Ishikawa (cell line): ENCODE results near the gene COL4A2.

Source experiments
- CEBPB ChIP-seq: IDR thresholded peaks from 2 replicates; pipeline ENCODE4 v1.6.1; 2012
- CREB1 ChIP-seq: IDR thresholded peaks from 2 replicates; pipeline ENCODE4 v1.6.1; 2012; ENCODE audit warnings: low read depth
- EGR1 ChIP-seq: IDR thresholded peaks from 2 replicates; pipeline ENCODE4 v1.6.1; 2012
- EP300 ChIP-seq: IDR thresholded peaks from 2 replicates; pipeline ENCODE4 v1.6.1; 2012; ENCODE audit warnings: borderline replicate concordance
- FOXM1 ChIP-seq: IDR thresholded peaks from 2 replicates; pipeline ENCODE4 v1.6.1; 2012; ENCODE audit warnings: low read depth, borderline replicate concordance
- NFIC ChIP-seq: IDR thresholded peaks from 2 replicates; pipeline ENCODE4 v1.6.1; 2012
- RAD21 ChIP-seq: IDR thresholded peaks from 2 replicates; pipeline ENCODE4 v1.6.1; 2012; ENCODE audit warnings: low read depth
- TAF1 ChIP-seq: IDR thresholded peaks from 2 replicates; pipeline ENCODE4 v1.6.1; 2012; ENCODE audit warnings: low read depth, mild to moderate bottlenecking
- TCF12 ChIP-seq: IDR thresholded peaks from 2 replicates; pipeline ENCODE4 v1.6.1; 2012; ENCODE audit warnings: low read depth
- TEAD4 ChIP-seq: IDR thresholded peaks from 2 replicates; pipeline ENCODE4 v1.6.1; 2012
- YY1 ChIP-seq: IDR thresholded peaks from 2 replicates; pipeline ENCODE4 v1.6.1; 2012; ENCODE audit warnings: low read depth
- ZBTB7A ChIP-seq: IDR thresholded peaks from 2 replicates; pipeline ENCODE4 v1.6.1; 2012; ENCODE audit warnings: low read depth
- TF ChIP-seq, protein P1 (sequence below): IDR thresholded peaks from 2 replicates; pipeline ENCODE4 v1.6.1; 2012; ENCODE audit warnings: low read depth, mild to moderate bottlenecking
- TF ChIP-seq, protein P2 (sequence below): IDR thresholded peaks from 2 replicates; pipeline ENCODE4 v1.6.1; 2012
- TF ChIP-seq, protein P3 (sequence below): IDR thresholded peaks from 2 replicates; pipeline ENCODE4 v1.6.1; 2012

Gene COL4A2

DNA sequence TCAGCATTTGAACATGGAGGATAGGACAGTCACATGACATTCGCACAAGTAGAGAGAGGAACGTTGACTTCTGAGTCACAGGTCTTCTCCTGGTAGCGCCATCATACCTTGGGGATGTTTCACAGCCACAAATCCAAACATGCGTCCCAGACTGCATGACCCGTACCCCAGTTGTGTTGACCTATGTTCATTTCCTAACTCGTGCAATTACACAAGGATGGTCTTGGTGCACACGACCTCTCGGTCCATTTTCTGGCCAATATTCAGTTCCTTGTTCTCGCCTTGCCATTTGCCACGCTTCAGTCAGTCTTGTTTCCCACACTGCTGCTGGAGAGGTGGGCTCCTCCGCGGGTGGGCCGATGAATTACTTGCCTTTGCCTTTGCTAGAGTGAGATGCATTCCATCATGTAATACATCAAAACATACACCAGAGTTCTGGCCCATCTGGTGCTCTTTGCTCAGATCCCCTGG lies 87.3 kb downstream of the COL4A2 start:
- no peak for TF ChIP-seq RAD21
- no peak for TF ChIP-seq NFIC
- no peak for TF ChIP-seq TAF1
- TF ChIP-seq FOXM1, result no peak
- TF ChIP-seq, protein P1, sequence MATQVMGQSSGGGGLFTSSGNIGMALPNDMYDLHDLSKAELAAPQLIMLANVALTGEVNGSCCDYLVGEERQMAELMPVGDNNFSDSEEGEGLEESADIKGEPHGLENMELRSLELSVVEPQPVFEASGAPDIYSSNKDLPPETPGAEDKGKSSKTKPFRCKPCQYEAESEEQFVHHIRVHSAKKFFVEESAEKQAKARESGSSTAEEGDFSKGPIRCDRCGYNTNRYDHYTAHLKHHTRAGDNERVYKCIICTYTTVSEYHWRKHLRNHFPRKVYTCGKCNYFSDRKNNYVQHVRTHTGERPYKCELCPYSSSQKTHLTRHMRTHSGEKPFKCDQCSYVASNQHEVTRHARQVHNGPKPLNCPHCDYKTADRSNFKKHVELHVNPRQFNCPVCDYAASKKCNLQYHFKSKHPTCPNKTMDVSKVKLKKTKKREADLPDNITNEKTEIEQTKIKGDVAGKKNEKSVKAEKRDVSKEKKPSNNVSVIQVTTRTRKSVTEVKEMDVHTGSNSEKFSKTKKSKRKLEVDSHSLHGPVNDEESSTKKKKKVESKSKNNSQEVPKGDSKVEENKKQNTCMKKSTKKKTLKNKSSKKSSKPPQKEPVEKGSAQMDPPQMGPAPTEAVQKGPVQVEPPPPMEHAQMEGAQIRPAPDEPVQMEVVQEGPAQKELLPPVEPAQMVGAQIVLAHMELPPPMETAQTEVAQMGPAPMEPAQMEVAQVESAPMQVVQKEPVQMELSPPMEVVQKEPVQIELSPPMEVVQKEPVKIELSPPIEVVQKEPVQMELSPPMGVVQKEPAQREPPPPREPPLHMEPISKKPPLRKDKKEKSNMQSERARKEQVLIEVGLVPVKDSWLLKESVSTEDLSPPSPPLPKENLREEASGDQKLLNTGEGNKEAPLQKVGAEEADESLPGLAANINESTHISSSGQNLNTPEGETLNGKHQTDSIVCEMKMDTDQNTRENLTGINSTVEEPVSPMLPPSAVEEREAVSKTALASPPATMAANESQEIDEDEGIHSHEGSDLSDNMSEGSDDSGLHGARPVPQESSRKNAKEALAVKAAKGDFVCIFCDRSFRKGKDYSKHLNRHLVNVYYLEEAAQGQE, result no peak
- no peak for TF ChIP-seq EGR1
- no peak for TF ChIP-seq ZBTB7A
- TF ChIP-seq, protein P2, sequence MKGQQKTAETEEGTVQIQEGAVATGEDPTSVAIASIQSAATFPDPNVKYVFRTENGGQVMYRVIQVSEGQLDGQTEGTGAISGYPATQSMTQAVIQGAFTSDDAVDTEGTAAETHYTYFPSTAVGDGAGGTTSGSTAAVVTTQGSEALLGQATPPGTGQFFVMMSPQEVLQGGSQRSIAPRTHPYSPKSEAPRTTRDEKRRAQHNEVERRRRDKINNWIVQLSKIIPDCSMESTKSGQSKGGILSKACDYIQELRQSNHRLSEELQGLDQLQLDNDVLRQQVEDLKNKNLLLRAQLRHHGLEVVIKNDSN, result no peak
- TF ChIP-seq TCF12, result no peak
- TF ChIP-seq EP300, result no peak
- no peak for TF ChIP-seq TEAD4
- TF ChIP-seq, protein P3, sequence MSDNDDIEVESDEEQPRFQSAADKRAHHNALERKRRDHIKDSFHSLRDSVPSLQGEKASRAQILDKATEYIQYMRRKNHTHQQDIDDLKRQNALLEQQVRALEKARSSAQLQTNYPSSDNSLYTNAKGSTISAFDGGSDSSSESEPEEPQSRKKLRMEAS, result no peak
- TF ChIP-seq CEBPB, result no peak
- TF ChIP-seq CREB1, result no peak

DNA sequence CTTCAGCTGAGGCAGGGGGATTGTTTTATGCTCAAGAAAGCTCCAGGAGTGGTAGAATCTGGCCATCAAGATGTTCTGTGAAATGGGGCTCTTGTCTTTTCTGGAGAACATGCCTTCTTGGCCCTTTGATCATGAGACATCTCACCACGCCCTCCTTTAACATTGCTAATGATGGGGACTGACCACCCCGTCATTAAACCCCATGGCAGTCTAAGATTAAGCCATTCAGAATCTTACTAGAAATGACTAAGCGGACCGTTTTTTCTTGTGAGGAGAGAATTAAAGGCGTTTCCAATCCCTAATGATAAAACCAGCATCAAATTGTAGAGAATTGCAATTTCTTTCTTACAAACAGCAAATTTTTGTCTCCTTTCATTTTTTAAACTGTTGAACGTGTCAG lies 89.4 kb downstream of the COL4A2 start:
- TF ChIP-seq RAD21 (no peak), EP300 (no peak), TEAD4 (no peak), FOXM1 (no peak), TCF12 (no peak), NFIC (no peak), ZBTB7A (no peak), CEBPB (no peak), TAF1 (no peak), CREB1 (no peak), YY1 (no peak)
- TF ChIP-seq, protein P1, result no peak

DNA sequence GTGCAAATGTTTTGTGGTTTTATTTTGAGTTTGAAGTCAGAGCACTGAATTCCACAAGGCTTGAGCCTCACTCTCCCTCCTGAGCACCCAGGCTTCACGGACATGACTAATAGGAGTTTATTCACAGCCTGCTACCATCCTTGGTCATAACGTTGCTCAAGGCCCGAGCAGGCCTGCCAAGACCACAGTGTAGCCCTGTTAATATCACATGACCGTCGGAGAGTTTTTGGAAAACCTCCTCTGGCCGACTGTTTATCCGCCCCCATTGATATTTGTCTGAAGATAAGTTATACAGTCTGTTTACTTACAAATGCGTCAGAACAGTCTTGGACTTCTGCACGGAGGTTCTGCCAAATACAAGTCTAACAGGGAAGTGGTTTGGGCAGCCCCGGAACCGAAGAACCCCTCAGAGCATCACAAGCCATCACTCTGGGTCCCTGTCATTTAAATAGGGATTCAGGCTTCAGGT lies 89.9 kb downstream of the COL4A2 start:
- TF ChIP-seq EGR1, result no peak
- TF ChIP-seq YY1, result no peak
- TF ChIP-seq FOXM1, result no peak
- no peak for TF ChIP-seq ZBTB7A
- no peak for TF ChIP-seq CREB1
- no peak for TF ChIP-seq TEAD4
- TF ChIP-seq, protein P2, result no peak
- TF ChIP-seq TCF12, result no peak
- no peak for TF ChIP-seq NFIC
- TF ChIP-seq EP300, result no peak
- no peak for TF ChIP-seq TAF1
- TF ChIP-seq, protein P1, result no peak
- TF ChIP-seq RAD21, result no peak
- TF ChIP-seq, protein P3, result no peak
- no peak for TF ChIP-seq CEBPB

DNA sequence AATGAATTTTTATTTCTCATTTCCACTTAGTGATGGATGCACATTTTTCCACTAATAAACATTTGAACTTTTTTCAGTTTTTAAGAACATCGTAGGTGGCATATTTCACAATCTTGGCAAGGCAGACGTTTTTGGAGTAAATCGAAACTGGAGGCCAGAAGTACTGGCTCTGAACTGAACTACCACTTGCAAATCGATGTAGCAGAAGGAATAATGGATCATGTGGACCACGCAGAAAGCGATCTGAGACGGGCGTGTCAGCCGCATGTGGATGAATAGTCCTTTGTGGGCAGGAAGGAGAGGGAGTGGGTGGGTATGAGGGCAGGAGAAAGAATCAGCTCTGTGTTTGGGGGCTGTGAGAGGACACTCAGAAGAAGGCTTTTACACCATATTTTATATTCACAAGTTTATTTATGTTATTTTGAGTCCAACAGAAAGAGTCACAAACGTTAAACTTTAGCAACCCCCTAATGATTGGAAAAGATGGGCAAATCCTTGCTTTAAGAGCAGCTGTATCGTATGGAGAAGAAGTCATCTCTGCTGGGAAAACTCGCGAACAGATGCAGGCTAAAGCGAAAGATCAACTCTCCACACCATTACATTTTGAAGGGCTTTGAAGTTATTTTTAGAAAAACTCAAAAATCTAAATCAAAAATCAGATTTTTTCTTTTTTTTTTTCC lies 90.5 kb downstream of the COL4A2 start:
- TF ChIP-seq TAF1 (no peak), CEBPB (no peak), YY1 (no peak), ZBTB7A (no peak), TEAD4 (no peak), CREB1 (no peak), EP300 (no peak), RAD21 (no peak), FOXM1 (no peak), TCF12 (no peak), EGR1 (no peak)
- TF ChIP-seq, protein P1, result no peak
- TF ChIP-seq, protein P3, result no peak
- TF ChIP-seq, protein P2, result no peak
